RPMI7951 (cell line): ENCODE data around the gene ZNF212. TPM values are rescaled to one million over a fixed set of nuclear protein-coding genes. Genes with fewer than 3 reads are reported as not detected.
"Not testable (repeated sequence)": the region's sequence is repeated elsewhere in the genome, so short reads cannot be mapped to it uniquely, and the experiment has no call there.

Source experiments
- DNase-seq: peaks from one replicate; pipeline ENCODE4 v3.0.0-alpha.2; 2012; ENCODE audit warnings: low read depth
- total RNA-seq: library from RNA; depleted of rRNA; stranded (reverse); fragments of >200 nt; shearing (Covaris generic); gene quantifications from 2 replicates; pipeline ENCODE4 v1.2.3, GENCODE V29; 2014

Gene ZNF212
- total RNA-seq, 1 experiment from 2014 or later: 2.6 TPM

DNA sequence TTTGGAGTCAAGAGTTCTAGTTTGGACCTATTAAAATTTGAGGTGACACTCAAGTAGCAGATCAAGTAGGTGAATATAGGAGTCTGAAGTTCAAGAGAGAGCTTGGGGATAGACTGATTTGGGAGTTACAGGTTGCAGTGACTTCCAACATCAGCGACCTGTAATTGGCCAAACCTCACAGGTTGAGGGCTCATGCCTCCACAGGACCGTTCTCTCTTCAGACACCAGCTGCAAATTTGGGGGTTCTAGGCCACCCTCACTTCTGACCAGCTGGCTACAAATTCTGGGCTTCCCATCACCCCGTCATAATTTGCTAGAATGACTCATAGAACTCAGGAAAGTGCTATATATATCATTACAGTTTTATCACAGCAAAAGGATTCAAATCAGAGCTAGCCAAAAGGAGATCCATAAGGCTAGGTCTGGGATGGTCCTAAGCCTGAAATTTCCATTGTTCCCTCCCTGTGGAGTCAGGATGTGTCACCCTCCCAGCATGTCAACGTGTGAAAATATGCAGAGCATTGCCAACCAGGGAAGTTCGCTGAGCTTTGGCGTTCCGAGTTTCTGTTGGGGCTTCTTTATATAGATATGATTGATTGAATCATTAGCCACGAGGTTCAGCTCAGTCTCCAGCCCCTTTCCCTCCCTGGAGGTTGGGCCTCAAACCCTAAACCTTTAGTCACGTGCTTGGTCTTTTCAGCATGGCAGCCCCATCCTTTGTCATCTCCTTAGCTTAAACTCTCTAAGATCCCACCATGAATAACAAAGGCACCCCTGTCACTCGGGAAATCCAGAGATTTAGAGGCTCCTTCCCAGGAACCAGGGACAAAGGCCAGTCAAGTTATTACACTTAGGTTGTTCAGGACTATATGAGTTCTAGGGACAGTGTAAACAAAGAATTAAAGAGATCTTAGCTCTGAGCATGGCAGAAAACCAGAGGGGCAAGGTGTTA lies 20.7 kb upstream of the ZNF212 start:
- DNase-seq: peak; percentile 40

DNA sequence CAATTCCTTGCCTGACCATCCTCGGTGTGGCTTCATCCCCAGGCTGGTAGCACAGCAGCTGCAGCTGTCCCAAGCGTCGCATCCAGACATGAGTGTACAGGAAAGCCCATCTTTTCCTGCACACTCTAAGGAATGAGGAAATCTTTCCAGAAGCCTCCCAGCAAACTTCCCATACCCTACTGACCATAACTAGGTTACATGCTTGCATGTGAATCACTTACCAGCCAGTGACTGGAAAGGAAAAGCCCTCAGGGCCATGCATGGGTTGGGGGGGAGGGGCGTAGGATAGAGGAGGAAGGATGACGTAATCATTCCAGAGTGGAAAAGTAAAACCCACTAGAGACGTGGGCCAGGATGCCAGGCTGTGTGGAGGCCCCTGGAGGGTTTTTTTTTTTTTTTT lies 18.9 kb upstream of the ZNF212 start:
- peak; percentile 93 for DNase-seq

DNA sequence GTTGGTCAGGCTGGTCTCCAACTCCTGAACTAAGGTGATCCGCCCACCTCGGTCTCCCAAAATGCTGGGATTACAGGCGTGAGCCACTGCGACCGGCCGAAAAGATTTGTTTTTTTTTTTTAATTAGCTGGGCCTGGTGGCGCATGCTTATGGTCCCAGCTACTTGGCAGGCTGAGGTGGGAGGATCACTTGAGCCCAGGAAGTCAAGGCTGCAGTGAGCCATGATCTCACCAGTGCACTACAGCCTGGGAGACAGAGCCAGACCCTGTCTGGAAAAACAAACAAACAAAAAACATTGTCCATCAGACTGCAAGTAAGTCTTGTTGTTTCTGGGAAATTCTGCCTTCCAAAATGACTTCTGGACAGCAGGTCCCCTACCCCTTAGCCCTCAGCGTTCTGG lies 16.3 kb upstream of the ZNF212 start:
- DNase-seq: no peak

DNA sequence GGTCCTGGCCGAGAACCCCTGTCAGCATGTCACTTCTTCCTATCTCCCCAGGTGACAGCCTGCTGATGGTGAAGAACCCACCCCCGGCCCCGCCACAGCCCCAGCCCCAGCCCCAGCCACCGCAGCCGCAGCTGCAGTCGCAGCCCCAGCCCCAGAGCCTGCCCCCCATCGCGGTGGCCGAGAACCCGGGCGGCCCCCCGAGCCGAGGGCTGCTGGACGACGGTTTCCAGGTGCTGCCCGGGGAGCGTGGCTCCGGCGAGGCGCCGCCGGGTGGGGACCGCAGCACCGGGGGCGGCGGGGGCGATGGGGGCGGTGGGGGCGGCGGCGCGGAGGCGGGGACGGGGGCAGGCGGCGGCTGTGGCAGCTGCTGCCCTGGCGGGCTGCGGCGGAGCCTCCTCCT lies 15.7 kb upstream of the ZNF212 start:
- DNase-seq: no peak

- no peak for DNase-seq
Measured at GRCh38 chr7:149224352-149224751, 15.1 kb upstream of the ZNF212 start.

GRCh38 chr7:149225106-149225505 lies 14.3 kb upstream of the ZNF212 start:
- DNase-seq: no peak

- no peak for DNase-seq
Measured at GRCh38 chr7:149225656-149226055, 13.8 kb upstream of the ZNF212 start.

DNA sequence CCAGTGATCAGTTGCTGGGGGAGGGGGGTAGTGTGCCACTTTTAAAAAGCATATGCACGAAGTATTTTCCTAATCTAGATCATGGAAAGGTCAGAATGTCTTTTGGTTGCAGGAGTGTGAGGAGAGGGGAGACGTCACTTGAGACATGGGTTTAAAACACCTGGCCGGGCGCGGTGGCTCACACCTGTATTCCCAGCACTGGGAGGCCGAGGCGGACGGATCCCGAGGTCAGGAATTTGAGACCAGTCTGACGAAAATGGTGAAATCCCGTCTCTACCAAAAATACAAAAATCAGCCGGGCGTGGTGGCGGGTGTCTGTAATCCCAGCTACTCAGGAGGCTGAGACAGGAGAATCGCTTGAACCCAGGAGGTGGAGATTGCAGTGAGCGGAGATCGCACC lies 13.1 kb upstream of the ZNF212 start:
- not testable (repeated sequence) for DNase-seq

GRCh38 chr7:149226840-149227494 lies 12.5 kb upstream of the ZNF212 start:
- DNase-seq: no peak

GRCh38 chr7:149228831-149229471 lies 10.5 kb upstream of the ZNF212 start:
- DNase-seq: no peak

GRCh38 chr7:149229526-149229925 lies 9.9 kb upstream of the ZNF212 start:
- DNase-seq: no peak

DNA sequence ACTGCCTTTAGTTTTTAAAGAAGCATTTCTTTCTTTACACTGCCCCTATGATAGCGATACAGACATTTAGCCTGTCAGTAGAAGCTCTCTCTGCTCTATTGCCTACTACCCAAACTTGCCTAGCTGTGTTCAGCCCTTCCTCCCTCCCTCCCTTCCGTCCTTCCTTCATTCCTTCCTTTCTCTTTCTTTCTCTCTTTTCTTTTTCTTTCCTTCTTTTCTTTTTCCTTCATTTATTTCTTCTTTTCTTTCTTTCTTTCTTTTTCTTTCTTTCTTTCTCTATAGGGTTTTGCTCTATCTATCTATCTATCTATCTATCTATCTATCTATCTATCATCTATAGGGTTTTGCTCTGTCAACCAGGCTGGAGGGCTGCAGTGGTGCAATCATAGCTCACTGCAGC lies 7.1 kb upstream of the ZNF212 start:
- DNase-seq: no peak

GRCh38 chr7:149233655-149234204 lies 5.7 kb upstream of the ZNF212 start:
- DNase-seq: peak; percentile 77

GRCh38 chr7:149237502-149237901 lies 1.9 kb upstream of the ZNF212 start:
- DNase-seq: no peak

DNA sequence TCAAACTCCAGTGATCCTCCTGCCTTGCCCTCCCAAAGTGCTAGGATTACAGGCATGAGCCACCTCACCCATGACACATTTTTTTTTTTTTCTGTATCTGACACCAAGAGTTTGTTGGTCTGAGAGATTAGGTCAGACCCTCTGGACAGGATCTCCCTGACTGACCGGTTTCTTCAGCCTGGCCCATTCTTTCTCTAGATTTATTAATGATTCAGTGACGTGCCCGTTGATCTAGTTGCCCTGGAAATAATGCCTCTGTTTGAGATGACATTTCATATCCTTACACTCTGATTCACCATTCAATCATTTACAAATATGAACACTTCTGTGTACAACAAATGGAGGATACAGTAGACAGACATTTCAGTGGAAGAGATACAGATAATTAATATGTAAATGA lies 1.4 kb upstream of the ZNF212 start:
- DNase-seq: no peak

GRCh38 chr7:149240637-149241036 lies 1.2 kb downstream of the ZNF212 start:
- no peak for DNase-seq

- no peak for DNase-seq
Measured at GRCh38 chr7:149241696-149242095, 2.2 kb downstream of the ZNF212 start.

GRCh38 chr7:149245244-149245643 lies 5.8 kb downstream of the ZNF212 start:
- no peak for DNase-seq

- no peak for DNase-seq
Measured at GRCh38 chr7:149245744-149246143, 6.3 kb downstream of the ZNF212 start.

DNA sequence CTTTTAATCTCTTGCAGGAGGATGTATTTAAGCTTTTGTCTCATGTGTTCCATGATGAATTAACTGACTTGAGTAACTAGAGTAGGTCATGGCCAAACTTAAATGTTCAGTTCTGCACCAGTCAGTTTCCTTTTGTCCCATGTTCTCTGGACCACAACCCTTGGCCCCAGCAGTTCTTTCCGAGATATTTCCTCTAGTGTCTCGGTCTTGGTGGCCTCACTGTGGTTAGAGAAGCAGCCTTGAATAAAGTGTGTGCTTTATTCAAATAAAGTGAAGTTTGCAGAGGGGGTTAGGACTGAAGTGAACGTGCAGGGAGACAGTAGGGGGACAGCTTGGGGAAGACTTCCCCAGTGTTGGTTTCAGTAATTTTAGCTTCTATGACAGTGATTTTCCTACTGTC lies 9.3 kb downstream of the ZNF212 start:
- DNase-seq: no peak

GRCh38 chr7:149250151-149250550 lies 10.7 kb downstream of the ZNF212 start:
- DNase-seq: not testable (repeated sequence)

- DNase-seq: not testable (repeated sequence)
Measured at GRCh38 chr7:149251518-149251917, 12.1 kb downstream of the ZNF212 start.
